ENCODE results near the gene RER1.

GRCh38 chr1:2449636-2450454 is 58.2 kb downstream of the RER1 start:
- no peak for TF ChIP-seq CTCF (IDR thresholded peaks at IDR 0.05)
- no peak for TF ChIP-seq POLR2A (IDR thresholded peaks at IDR 0.05)
